Omental fat pad (tissue), 4 donors: Measurements from ENCODE around the gene HM13. TPM values are rescaled to one million over a fixed set of nuclear protein-coding genes. Genes with fewer than 3 reads are reported as not detected.
"Not testable (repeated sequence)": the region's sequence is repeated elsewhere in the genome, so short reads cannot be mapped to it uniquely, and the experiment has no call there.

Source experiments
- ATAC-seq: fragments of 150-250 bp; one replicate; pipeline ENCODE4 v1.9.1; 2016; ENCODE audit warnings: mild to moderate bottlenecking, moderate library complexity; ENCODE audit not compliant: low FRiP score
- DNase-seq: peaks from one replicate; pipeline ENCODE4 v3.0.0-alpha.2; 2019; ENCODE audit warnings: low spot score
- CTCF ChIP-seq, 3 donors: fragments of 450-650 bp; IDR thresholded peaks; one replicate each; pipeline ENCODE4 v1.5.1; 2016 to 2017; ENCODE audit warnings: antibody characterized with exemption in 3 of 3, mild to moderate bottlenecking in 3 of 3, moderate library complexity in 2 of 3
- total RNA-seq, 4 donors: library from RNA; depleted of rRNA; stranded (reverse); fragments of >200 nt; gene quantifications; one replicate each; pipeline ENCODE4 v1.1.0, GENCODE V29; 2016

HM13 gene
- total RNA-seq = 100 to 1,000 TPM in 1 of 4 donors, 10 to 100 TPM in 3; 59.7 to 113 (median 83.4) TPM

- peak; percentile 94 for ATAC-seq
- TF ChIP-seq CTCF (IDR thresholded peaks at IDR 0.05) = peak in 2 of 3 donors; percentile 93 to 99
- DNase-seq = peak; percentile 71
Observed at GRCh38 chr20:31514154-31515071, at the start of gene HM13. TSS of gene HM13 (plus strand) at chr20:31514442. CDS start at chr20:31514552, 110 bp downstream.

- ATAC-seq, DNase-seq: not testable (repeated sequence)
Observed at GRCh38 chr20:31470946-31471345, 43.3 kb upstream of the HM13 start.

- DNase-seq (no peak), ATAC-seq (no peak)
- no peak for TF ChIP-seq CTCF (IDR thresholded peaks at IDR 0.05)
Observed at GRCh38 chr20:31472395-31473330, 41.6 kb upstream of the HM13 start.

GRCh38 chr20:31473331-31474096, 40.7 kb upstream of the HM13 start:
- no peak for DNase-seq
- TF ChIP-seq CTCF (IDR thresholded peaks at IDR 0.05) = no peak
- no peak for ATAC-seq

GRCh38 chr20:31474097-31474436, 40.2 kb upstream of the HM13 start:
- DNase-seq (no peak), ATAC-seq (no peak)
- no peak for TF ChIP-seq CTCF (IDR thresholded peaks at IDR 0.05)

GRCh38 chr20:31474758-31475427, 39.3 kb upstream of the HM13 start, which contains the start of the genes DEFB124 and REM1:
TSS of gene DEFB124 (minus strand) at chr20:31475127. CDS start at chr20:31473013, 2,114 bp downstream.
TSS of gene REM1 (plus strand) at chr20:31475288. CDS start at chr20:31476446, 1,158 bp downstream.
- DNase-seq (no peak), ATAC-seq (peak; percentile 5)
- TF ChIP-seq CTCF (IDR thresholded peaks at IDR 0.05) = no peak
